ENCODE data around the gene TPCN2. TPM values are rescaled to one million over a fixed set of nuclear protein-coding genes. Genes with fewer than 3 reads are reported as not detected.

The TPCN2 gene
- total RNA-seq, 1 donor from 2014 or later: 6.3 TPM

DNA sequence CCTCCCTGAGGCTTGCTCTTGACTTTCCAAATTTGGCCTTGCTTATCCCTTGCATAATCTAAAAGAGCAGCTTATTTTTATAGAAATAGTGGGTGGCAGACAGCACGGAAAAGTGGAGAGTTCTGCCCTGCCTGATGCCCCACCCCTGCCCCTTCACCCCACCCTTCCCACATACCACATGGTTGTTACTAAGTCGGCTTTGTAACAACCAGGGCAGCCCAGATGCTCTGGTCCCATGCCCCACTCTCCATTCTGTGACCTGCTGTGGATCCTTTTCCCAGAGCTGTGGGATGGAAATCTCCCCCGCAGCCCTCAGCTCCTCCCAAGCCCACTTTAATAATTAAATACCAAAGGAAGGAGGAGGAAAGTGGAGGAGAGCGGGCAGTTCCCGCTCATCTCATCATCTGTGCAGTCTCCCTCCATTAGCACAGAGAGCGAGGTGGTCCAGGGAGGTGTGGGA is 46.6 kb upstream of the TPCN2 start:
- TF ChIP-seq, protein P1, sequence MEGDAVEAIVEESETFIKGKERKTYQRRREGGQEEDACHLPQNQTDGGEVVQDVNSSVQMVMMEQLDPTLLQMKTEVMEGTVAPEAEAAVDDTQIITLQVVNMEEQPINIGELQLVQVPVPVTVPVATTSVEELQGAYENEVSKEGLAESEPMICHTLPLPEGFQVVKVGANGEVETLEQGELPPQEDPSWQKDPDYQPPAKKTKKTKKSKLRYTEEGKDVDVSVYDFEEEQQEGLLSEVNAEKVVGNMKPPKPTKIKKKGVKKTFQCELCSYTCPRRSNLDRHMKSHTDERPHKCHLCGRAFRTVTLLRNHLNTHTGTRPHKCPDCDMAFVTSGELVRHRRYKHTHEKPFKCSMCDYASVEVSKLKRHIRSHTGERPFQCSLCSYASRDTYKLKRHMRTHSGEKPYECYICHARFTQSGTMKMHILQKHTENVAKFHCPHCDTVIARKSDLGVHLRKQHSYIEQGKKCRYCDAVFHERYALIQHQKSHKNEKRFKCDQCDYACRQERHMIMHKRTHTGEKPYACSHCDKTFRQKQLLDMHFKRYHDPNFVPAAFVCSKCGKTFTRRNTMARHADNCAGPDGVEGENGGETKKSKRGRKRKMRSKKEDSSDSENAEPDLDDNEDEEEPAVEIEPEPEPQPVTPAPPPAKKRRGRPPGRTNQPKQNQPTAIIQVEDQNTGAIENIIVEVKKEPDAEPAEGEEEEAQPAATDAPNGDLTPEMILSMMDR (conservative IDR thresholded peaks at IDR 0.05; ENCODE audit: low read depth, low read length): no peak
- no peak for DNase-seq (ENCODE audit: low read depth)
- H3K4me3 ChIP-seq (ENCODE audit: low read depth, low read length): no peak overlapping the region

- H3K4me3 ChIP-seq (ENCODE audit: low read depth, low read length): no peak overlapping the region
- TF ChIP-seq, protein P1 (conservative IDR thresholded peaks at IDR 0.05; ENCODE audit: low read depth, low read length): no peak
- DNase-seq (ENCODE audit: low read depth): no peak
These were observed 46.0 kb upstream of the TPCN2 start for GRCh38 chr11:69002570-69003231.

GRCh38 chr11:69003301-69003865 is 45.3 kb upstream of the TPCN2 start:
- TF ChIP-seq, protein P1 (conservative IDR thresholded peaks at IDR 0.05; ENCODE audit: low read depth, low read length): no peak
- DNase-seq (ENCODE audit: low read depth): no peak
- no peak overlapping the region for H3K4me3 ChIP-seq (ENCODE audit: low read depth, low read length)

- TF ChIP-seq, protein P1 (conservative IDR thresholded peaks at IDR 0.05; ENCODE audit: low read depth, low read length): no peak
- no peak for DNase-seq (ENCODE audit: low read depth)
These were observed 44.8 kb upstream of the TPCN2 start for GRCh38 chr11:69003866-69004367.

GRCh38 chr11:69004411-69005182 is 44.1 kb upstream of the TPCN2 start:
- no peak for DNase-seq (ENCODE audit: low read depth)
- TF ChIP-seq, protein P1 (conservative IDR thresholded peaks at IDR 0.05; ENCODE audit: low read depth, low read length): no peak
- H3K4me3 ChIP-seq (ENCODE audit: low read depth, low read length): no peak overlapping the region

More at GRCh38 chr11:69003866-69004367, 44.8 kb upstream of the TPCN2 start:
- H3K4me3 ChIP-seq (ENCODE audit: low read depth, low read length): no peak overlapping the region

DNA sequence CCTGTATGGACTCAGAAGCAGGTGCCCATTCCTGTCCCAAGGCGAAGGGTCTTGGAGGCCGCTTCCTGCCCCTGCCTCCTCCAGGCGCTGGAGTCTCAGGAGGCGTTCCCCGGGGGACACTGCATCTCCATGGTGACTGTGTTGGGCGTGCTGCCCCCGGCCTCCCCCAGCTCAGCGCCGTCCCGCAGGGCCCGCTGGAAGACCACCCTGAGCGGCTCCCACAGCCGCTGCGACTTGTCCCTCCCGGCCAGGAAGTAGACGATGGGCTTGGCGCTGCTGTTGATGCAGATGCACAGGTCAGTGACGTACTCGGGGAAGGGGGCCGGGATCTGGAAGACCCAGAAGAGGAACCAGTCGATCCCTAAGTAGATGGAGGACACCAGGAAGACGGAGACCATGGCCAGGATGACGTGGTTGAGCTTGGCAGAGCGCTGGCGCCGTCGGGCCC is 43.5 kb upstream of the TPCN2 start:
- no peak overlapping the region for H3K4me3 ChIP-seq (ENCODE audit: low read depth, low read length)
- TF ChIP-seq, protein P1 (conservative IDR thresholded peaks at IDR 0.05; ENCODE audit: low read depth, low read length): no peak
- DNase-seq (ENCODE audit: low read depth): no peak

Data from epithelial cell of proximal tubule (primary cell).